SU-DHL-6 (cell line): ENCODE measurements around the gene LIN7C.

Experiments
- H2AFZ ChIP-seq: fragments of 200-600 bp; sonication (generic); 2 replicates; pipeline ENCODE4 v1.6.1; 2014; ENCODE audit warnings: low read depth, mild to moderate bottlenecking, moderate library complexity, mixed read lengths, antibody characterized with exemption, low read length; ENCODE audit not compliant: severe bottlenecking
- H3F3A ChIP-seq: fragments of 200-600 bp; shearing (Covaris generic); 2 replicates; pipeline ENCODE4 v1.6.0; 2016; ENCODE audit warnings: antibody characterized with exemption, mild to moderate bottlenecking; ENCODE audit not compliant: insufficient read depth
- H3K27ac ChIP-seq: fragments of 200-600 bp; sonication (generic); 2 replicates; pipeline ENCODE4 v1.5.1; 2016; ENCODE audit warnings: low read depth, mild to moderate bottlenecking, low read length, moderate library complexity, mixed read lengths
- H3K27me3 ChIP-seq: fragments of 200-600 bp; sonication (generic), shearing (Covaris generic); 2 replicates; pipeline ENCODE4 v1.6.0; 2014; ENCODE audit warnings: mild to moderate bottlenecking, low read length
- H3K36me3 ChIP-seq: fragments of 200-600 bp; sonication (generic); 2 replicates; pipeline ENCODE4 v1.6.1; 2014; ENCODE audit warnings: mild to moderate bottlenecking, low read length, mixed read lengths
- H3K4me2 ChIP-seq: fragments of 300-600, 200-600 bp; shearing (Covaris generic), sonication (generic); 2 replicates; pipeline ENCODE4 v1.6.0; 2014; ENCODE audit warnings: low read length, low read depth, mild to moderate bottlenecking; ENCODE audit not compliant: poor library complexity, severe bottlenecking
- H3K4me3 ChIP-seq: fragments of 200-600 bp; sonication (generic); 2 replicates; pipeline ENCODE4 v1.5.1; 2014; ENCODE audit warnings: antibody characterized with exemption, low read length, mild to moderate bottlenecking, mixed read lengths; ENCODE audit not compliant: insufficient read depth, poor library complexity, severe bottlenecking
- H3K79me2 ChIP-seq: fragments of 200-600 bp; sonication (generic); 2 replicates; pipeline ENCODE4 v1.6.1; 2014; ENCODE audit warnings: mild to moderate bottlenecking, low read length, moderate library complexity; ENCODE audit not compliant: insufficient read depth
- H3K9ac ChIP-seq: fragments of 200-600 bp; sonication (generic); 2 replicates; pipeline ENCODE4 v1.7.0; 2014; ENCODE audit warnings: mild to moderate bottlenecking, low read length
- H3K9me2 ChIP-seq: fragments of 200-600 bp; sonication (generic); replicated peaks from 2 replicates; pipeline ENCODE4 v1.6.1; 2014; ENCODE audit warnings: low read length; ENCODE audit not compliant: insufficient read depth
- H3K9me3 ChIP-seq: fragments of 200-600 bp; sonication (generic); 2 replicates; pipeline ENCODE4 v1.6.1; 2014; ENCODE audit warnings: low read length, mixed read lengths; ENCODE audit not compliant: insufficient read depth
- H4K20me1 ChIP-seq: fragments of 200-600 bp; sonication (generic); 2 replicates; pipeline ENCODE4 v1.6.1; 2014; ENCODE audit warnings: low read depth, mild to moderate bottlenecking, antibody characterized with exemption, low read length, moderate library complexity, mixed read lengths
- EZH2phosphoT487 ChIP-seq: fragments of 200-600 bp; sonication (generic), shearing (Covaris generic); conservative IDR thresholded peaks from 2 replicates; pipeline ENCODE4 v1.6.1; 2018; ENCODE audit warnings: mild to moderate bottlenecking, antibody characterized with exemption, low read length, moderate library complexity, mixed read lengths
- TF ChIP-seq, protein P1 (sequence below): fragments of 200-600 bp; sonication (generic); IDR thresholded peaks from one replicate; pipeline ENCODE4 v1.5.1; 2017; ENCODE audit warnings: antibody characterized with exemption, mild to moderate bottlenecking, low read length, moderate library complexity; ENCODE audit not compliant: insufficient read depth, poor library complexity, severe bottlenecking

LIN7C gene

GRCh38 chr11:27468209-27468994 lies 38.2 kb downstream of the LIN7C start:
- no peaks in the 10 kb centered on the region for H3K27me3 ChIP-seq
- no peak overlapping the region for H3K4me2 ChIP-seq
- no peaks in the 10 kb centered on the region for H3K36me3 ChIP-seq
- H3K27ac ChIP-seq, result no peak overlapping the region
- no peak overlapping the region for H2AFZ ChIP-seq
- no peaks in the 10 kb centered on the region for H3F3A ChIP-seq
- H3K9me3 ChIP-seq, result no peaks in the 10 kb centered on the region
- H3K79me2 ChIP-seq, result no peaks in the 10 kb centered on the region
- no peak overlapping the region for H3K4me3 ChIP-seq
- TF ChIP-seq, protein P1, sequence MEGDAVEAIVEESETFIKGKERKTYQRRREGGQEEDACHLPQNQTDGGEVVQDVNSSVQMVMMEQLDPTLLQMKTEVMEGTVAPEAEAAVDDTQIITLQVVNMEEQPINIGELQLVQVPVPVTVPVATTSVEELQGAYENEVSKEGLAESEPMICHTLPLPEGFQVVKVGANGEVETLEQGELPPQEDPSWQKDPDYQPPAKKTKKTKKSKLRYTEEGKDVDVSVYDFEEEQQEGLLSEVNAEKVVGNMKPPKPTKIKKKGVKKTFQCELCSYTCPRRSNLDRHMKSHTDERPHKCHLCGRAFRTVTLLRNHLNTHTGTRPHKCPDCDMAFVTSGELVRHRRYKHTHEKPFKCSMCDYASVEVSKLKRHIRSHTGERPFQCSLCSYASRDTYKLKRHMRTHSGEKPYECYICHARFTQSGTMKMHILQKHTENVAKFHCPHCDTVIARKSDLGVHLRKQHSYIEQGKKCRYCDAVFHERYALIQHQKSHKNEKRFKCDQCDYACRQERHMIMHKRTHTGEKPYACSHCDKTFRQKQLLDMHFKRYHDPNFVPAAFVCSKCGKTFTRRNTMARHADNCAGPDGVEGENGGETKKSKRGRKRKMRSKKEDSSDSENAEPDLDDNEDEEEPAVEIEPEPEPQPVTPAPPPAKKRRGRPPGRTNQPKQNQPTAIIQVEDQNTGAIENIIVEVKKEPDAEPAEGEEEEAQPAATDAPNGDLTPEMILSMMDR, result no peak
- no peak for TF ChIP-seq EZH2phosphoT487
- H4K20me1 ChIP-seq, result no peaks in the 10 kb centered on the region
- H3K9ac ChIP-seq, result no peak overlapping the region
- H3K9me2 ChIP-seq, result no peaks in the 10 kb centered on the region

DNA sequence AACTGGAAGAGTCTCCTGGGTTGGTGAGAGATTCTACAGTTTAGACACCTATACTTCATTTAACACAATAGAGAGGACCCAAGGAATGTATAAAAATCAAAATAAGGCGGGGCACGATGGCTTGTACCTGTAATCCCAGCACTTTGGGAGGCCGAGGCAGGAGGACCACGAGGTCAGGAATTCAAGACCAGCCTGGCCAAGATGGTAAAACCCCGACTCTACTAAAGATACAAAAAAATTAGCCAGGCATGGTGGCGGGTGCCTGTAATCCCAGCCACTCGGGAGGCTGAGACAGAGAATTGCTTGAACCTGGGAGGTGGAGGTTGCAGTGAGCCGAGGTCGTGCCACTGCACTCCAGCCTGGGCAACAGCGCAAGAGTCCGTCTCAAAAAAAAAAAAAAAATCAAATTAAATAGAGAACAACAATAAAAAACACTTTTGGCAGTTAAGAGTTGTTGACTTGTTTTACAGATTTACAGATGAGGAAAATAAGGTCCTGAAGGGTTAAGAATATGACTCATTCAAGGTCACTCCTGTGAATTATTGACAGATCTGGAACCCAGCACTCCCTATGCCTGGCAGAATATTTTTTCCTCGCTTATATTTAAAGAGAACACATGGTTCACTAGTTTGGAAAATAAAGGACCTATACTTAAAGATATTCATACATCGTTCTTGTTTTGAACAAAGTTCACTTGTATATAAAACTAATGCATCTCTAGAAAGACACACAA lies 39.2 kb downstream of the LIN7C start:
- no peaks in the 10 kb centered on the region for H3K36me3 ChIP-seq
- no peaks in the 10 kb centered on the region for H4K20me1 ChIP-seq
- no peaks in the 10 kb centered on the region for H3F3A ChIP-seq
- H3K9ac ChIP-seq, result no peak overlapping the region
- no peaks in the 10 kb centered on the region for H3K79me2 ChIP-seq
- no peak overlapping the region for H2AFZ ChIP-seq
- H3K4me2 ChIP-seq, result no peak overlapping the region
- TF ChIP-seq EZH2phosphoT487, result no peak
- TF ChIP-seq, protein P1, result no peak
- no peaks in the 10 kb centered on the region for H3K9me2 ChIP-seq
- no peak overlapping the region for H3K4me3 ChIP-seq
- H3K27ac ChIP-seq, result no peak overlapping the region
- no peaks in the 10 kb centered on the region for H3K9me3 ChIP-seq
- no peaks in the 10 kb centered on the region for H3K27me3 ChIP-seq

GRCh38 chr11:27466363-27466762 lies 40.2 kb downstream of the LIN7C start:
- TF ChIP-seq, protein P1, result no peak
- TF ChIP-seq EZH2phosphoT487, result no peak
- H3K9me2 ChIP-seq, result no peaks in the 10 kb centered on the region
- H3K9me3 ChIP-seq, result no peaks in the 10 kb centered on the region
- no peak overlapping the region for H3K4me3 ChIP-seq
- no peak overlapping the region for H3K4me2 ChIP-seq
- H3K27ac ChIP-seq, result no peak overlapping the region
- H3K79me2 ChIP-seq, result no peaks in the 10 kb centered on the region
- no peaks in the 10 kb centered on the region for H3K27me3 ChIP-seq
- no peaks in the 10 kb centered on the region for H4K20me1 ChIP-seq
- no peaks in the 10 kb centered on the region for H3K36me3 ChIP-seq
- no peak overlapping the region for H2AFZ ChIP-seq
- no peak overlapping the region for H3K9ac ChIP-seq
- H3F3A ChIP-seq, result no peaks in the 10 kb centered on the region
